NCI-H748 treated with DMSO at 0.1 percent for 48 hours (cell line): ENCODE results near the gene HSPE1.
"Not testable (repeated sequence)": the region's sequence is repeated elsewhere in the genome, so short reads cannot be mapped to it uniquely, and the experiment has no call there.

Experiments used
- DNase-seq: peaks from one replicate; lab custom pipeline; 2025; lab: John Stamatoyannopoulos, UW

Gene HSPE1

DNA sequence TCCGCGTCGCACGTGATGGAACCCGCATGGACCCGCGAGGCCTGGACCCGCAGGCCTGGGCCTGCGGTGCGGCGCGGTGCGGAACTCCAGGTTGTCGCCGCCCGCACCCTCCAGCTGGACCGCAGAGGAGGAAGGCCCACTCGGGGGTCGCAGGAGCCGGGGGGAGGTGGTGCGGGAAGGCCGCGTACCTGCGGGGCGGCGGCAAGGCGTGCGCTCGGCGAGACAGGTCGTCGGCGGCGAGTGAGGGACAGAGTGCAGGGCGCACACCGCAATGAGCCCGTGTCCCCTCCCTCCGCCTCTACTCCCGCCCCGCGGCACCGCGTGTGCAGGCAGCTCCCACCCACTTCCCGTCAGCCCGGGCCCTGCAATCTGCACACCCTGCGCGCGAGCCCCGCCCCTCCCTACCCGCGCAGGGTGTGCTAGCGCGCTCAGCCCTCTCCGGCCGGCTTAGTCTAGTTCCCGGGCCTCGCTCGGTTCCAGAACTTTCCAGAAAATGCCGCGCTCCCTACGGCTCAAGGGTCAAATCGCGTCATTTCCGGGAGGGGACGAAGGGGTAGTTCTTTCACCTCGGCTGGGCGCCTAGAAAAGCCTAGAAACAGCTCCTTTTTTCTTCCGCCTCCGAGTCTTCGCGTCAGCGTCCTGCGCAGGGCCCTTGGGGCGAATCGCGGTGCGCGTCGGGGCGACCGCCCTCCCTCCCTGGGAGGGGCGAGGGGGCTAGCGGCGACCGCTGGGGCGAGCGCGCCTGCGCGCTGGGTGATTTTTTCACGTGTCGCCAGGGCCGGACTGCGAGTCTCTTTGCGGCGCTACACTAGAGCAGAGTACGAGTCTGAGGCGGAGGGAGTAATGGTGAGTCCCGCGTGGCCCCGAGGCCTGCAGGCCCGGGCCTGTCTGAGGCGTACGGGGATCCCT lies at the start of gene HSPE1, which contains the start of gene HSPD1:
TSS of gene HSPE1 (plus strand) at position 786 of the 909 bp plus-strand sequence. CDS start at position 844, 58 bp downstream.
TSS of gene HSPD1 (minus strand) at position 247 of the 909 bp plus-strand sequence. CDS start 992 bp downstream, outside the sequence.
- peak; percentile 98 for DNase-seq

- DNase-seq: no peak
Observed at GRCh38 chr2:197450465-197450864, 49.7 kb upstream of the HSPE1 start.

DNA sequence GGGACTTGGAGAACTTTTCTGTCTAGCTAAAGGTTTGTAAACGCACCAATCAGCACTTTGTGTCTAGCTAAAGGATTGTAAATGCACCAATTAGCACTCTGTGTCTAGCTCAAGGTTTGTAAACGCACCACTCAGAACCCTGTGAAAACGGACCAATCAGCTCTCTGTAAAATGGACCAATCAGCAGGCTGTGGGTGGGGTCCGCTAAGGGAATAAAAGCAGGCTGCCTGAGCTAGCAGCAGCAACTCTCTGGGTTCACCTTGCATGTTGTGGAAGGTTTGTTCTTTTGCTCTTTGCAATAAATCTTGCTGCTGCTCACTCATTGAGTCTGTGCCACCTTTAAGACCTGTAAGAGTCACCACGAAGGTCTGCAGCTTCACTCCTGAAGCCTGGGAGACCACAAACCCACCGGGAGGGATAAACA lies 49.2 kb upstream of the HSPE1 start:
- not testable (repeated sequence) for DNase-seq

DNA sequence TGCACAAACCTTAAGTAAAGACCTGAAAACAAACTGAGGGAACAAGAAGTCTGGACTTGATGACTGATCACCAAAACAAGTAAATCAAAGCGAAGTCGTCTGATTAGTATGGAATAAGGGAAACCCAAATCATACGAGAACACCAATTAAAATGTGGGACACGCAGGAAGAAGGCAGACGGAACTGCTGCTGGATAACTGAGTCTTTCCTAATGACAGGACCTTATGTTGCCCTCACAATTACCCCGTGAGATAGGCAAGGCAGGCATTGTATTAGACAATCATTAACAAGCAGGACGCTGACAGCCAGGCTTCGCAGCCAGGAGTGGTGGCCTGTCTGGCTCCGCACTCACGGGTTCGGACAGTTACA lies 47.4 kb upstream of the HSPE1 start:
- DNase-seq: no peak

GRCh38 chr2:197453123-197453913 lies 46.9 kb upstream of the HSPE1 start, which contains the start of gene COQ10B:
Gene COQ10B, plus strand, starts transcription at chr2:197453552. Its CDS starts 9 bp downstream, at chr2:197453561.
- peak; percentile 99 for DNase-seq

GRCh38 chr2:197453914-197454398 lies 46.2 kb upstream of the HSPE1 start:
- peak; percentile 69 for DNase-seq

GRCh38 chr2:197454923-197455322 lies 45.3 kb upstream of the HSPE1 start:
- DNase-seq: no peak

- DNase-seq: no peak
Observed at GRCh38 chr2:197455428-197455827, 44.8 kb upstream of the HSPE1 start.

DNA sequence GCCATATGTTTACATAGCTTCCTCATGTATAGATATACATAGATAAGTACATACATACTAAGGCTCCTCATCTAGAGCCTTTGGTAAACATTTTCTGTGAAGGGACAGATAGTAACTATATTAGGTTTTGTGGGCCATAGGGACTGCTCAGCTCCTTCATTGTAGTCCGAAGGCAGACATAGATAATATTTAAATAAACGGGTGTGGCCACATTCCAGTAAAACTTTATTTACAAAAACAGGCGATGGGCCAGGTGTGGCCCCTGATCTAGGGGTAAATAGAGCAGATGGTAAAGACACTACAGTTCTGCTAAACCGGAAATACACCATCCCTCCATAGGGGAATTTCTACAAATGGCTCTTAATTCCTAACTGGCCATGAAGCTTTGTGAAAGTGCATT lies 39.5 kb upstream of the HSPE1 start:
- no peak for DNase-seq

GRCh38 chr2:197461057-197461456 lies 39.1 kb upstream of the HSPE1 start:
- DNase-seq: no peak

DNA sequence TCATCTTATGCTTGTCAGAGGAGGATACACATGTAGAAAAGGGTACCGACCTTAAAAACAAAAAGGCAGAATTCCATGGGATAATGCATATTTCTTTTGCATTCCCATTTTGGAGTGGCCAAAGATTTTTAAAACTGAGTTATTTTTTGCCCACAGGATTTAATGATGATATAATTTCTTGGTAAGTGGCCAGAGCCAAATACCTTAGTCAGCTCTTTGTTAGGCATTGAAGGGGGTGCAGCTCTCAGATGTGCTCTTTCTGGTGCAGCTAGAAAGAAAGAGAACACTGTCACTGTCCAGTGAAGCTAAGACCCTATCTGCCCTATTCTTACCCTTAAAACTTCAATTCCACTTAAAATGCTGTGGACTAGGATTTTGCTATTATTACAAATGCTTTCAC lies 36.0 kb upstream of the HSPE1 start:
- no peak for DNase-seq

DNA sequence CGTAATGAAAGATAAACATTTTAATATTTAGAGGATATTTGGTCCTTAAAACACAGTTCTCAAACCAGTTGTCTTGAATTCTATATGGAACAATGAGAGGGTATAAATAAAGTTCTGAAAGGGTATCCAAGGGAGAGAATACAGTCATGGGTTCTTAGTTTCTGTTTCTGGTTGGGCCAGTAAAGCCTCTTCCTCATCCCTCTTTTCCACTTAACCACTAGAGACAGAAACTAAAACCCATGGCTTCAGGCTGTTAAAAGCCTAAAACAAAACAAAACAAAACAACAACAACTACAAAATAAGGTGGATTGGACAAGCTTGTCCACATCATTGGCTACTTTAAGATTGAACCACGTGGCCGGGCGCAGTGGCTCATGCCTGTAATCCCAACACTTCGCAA lies 28.0 kb upstream of the HSPE1 start:
- DNase-seq: no peak

DNA sequence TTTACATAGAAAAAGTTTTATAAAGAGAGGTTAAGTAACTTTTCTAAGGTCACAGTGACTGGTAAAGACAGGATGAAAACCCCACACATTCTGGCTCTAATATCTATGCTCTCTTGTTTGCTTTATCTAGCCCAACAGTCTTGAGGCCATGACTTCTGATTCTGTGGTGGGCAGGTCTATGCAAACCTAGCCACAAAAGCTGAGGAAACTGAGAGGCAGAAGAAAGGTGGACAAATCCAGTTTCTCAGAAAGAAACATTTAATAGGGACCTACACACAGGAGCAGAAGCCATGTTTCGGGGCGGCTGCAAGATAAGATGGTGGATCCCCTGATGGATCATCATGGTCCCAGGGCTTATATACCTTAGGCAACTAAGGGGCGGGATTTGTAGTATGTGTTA lies 22.4 kb upstream of the HSPE1 start:
- no peak for DNase-seq

GRCh38 chr2:197480165-197481036 lies 19.8 kb upstream of the HSPE1 start:
- DNase-seq: no peak

DNA sequence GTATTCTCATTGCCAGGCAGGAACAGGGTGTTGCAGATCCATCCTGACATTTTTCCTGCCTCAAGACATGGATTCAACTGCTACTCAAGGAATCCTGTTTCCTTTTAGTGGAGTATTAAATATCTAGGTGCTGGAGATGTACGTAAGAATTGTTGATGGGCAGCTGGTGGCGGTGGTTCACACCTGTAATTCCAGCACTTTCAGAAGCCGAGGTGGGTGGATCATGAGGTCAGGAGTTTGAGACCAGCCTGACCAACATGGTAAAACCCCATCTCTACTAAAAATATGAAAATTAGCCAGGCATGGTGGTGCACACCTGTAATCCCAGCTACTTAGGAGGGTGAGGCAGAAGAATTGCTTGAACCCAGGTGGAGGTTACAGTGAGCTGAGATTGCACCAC lies 15.9 kb upstream of the HSPE1 start:
- DNase-seq: not testable (repeated sequence)

DNA sequence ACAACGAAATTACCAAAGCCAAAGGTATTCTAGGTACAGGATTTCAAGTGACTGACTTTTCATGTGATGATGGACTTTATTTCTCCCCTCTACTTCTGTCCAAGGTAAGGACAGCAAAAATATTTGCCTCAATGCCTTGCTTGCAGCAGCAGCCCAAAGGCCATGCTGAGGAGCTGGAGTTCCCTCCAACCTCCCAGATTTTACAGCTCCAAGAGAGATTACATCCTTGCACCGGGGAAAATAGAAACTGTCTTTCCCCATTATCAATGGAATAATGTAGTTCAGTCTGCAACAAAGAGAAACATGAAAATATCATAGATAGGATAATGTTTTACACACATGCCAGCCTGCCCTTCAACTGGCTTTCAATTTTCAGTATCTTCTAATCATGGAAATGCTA lies 14.0 kb upstream of the HSPE1 start:
- no peak for DNase-seq

- no peak for DNase-seq
Observed at GRCh38 chr2:197487385-197487784, 12.8 kb upstream of the HSPE1 start.

DNA sequence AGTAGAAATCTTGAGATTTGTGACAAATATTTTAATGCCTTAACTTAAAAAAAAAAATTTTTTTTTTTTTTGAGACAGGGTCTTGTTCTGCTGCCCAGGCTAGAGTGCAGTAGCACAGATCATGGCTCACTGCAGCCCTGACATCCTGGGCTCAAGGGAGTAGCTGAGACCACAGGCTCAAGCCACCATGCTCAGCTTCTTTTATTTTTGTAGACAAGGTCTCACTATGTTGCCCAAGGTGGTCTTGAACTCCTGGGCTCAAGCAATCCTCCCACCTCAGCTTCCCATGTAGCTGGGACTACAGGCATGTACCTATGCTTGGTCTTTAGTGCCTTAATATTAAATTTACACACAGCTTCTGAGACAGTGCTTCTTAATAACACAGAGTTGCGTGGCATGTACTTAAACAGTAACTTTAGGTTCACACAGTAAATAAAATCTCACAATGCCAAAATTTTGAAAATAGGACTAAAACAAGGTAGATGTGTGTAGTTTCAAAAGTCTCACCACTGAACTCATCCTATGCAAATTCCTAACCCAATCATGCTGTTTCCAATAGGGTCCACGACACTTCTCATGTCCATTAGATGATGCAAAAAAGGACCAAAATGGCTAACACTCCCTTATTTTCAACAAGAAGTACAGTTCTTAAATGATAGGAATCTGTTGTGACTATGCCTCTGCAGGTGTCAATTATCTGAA lies 4.6 kb upstream of the HSPE1 start:
- no peak for DNase-seq

DNA sequence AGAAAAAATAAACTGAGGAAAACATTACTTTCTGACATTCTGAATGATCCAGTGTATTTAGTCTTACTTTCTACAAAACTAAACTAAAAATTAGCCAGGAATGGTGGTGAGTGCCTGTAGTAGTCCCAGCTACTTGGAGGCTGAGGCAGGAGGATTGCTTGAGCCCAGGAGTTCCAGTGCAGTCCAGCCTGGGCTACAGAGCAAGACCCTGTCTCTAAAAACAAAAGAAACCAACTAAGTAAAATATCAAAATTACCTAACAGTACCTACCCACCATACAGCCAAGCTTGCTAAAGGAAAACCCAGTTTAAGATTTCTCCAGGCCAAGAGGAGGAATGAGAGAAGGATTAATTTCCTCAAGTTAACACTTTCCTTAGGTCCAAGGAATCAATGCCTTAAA lies 3.5 kb upstream of the HSPE1 start:
- DNase-seq: no peak

- DNase-seq: no peak
Observed at GRCh38 chr2:197497326-197497725, 2.9 kb upstream of the HSPE1 start.
